Muscle of leg (tissue), 11 donors: Measurements from ENCODE around the gene KRT33A. TPM values are rescaled to one million over a fixed set of nuclear protein-coding genes. Genes with fewer than 3 reads are reported as not detected.

Experiments used
- DNase-seq: peaks from one replicate; pipeline ENCODE4 v3.0.0; 2013
- H3K27ac ChIP-seq: one replicate; pipeline ENCODE4 v1.5.1; 2013; ENCODE audit warnings: mild to moderate bottlenecking, low read length, control low read depth
- H3K27me3 ChIP-seq: one replicate; pipeline ENCODE4 v1.6.1; 2013; ENCODE audit warnings: low read length; ENCODE audit not compliant: control insufficient read depth, insufficient read depth
- H3K36me3 ChIP-seq: one replicate; pipeline ENCODE4 v1.6.1; 2013; ENCODE audit warnings: low read length; ENCODE audit not compliant: control insufficient read depth, insufficient read depth
- H3K4me1 ChIP-seq: one replicate; pipeline ENCODE4 v1.6.1; 2013; ENCODE audit warnings: low read length; ENCODE audit not compliant: control insufficient read depth, insufficient read depth
- H3K4me3 ChIP-seq: one replicate; pipeline ENCODE4 v1.5.1; 2013; ENCODE audit warnings: low read length, control low read depth
- H3K9me3 ChIP-seq: replicated peaks from 2 replicates; pipeline ENCODE4 v1.6.1; 2013; ENCODE audit warnings: low read depth, low read length; ENCODE audit not compliant: control insufficient read depth
- WGBS: methylation state at CpG from one replicate; pipeline ENCODE4 v1.1.5; 2013; ENCODE audit warnings: missing lambda C conversion rate; ENCODE audit not compliant: insufficient coverage; 5-methylcytosine and 5-hydroxymethylcytosine counted together
- polyA plus RNA-seq, 8 donors: library from polyadenylated mRNA; unstranded; fragments of 120-200 nt; gene quantifications; one replicate each; pipeline versions ENCODE4 v1.2.1 to v1.2.3, GENCODE V29; 2013; ENCODE audit warnings: inconsistent platforms in 1 of 8, low replicate concordance in 1 of 8; ENCODE audit not compliant: insufficient read length in 8 of 8, insufficient read depth in 1 of 8
- total RNA-seq: library from RNA; stranded (reverse); fragments of 120-200 nt; gene quantifications from one replicate; pipeline ENCODE4 v1.2.4, GENCODE V29; 2013

Gene KRT33A
- total and polyA plus RNA-seq, 9 donors, result not detected

- Histone ChIP-seq H3K4me3 (no peak overlapping the region), H3K4me1 (no peaks in the 10 kb centered on the region), H3K27me3 (no peaks in the 10 kb centered on the region), H3K36me3 (no peaks in the 10 kb centered on the region), H3K9me3 (peaks cover 2% of the 10 kb centered on the region), H3K27ac (no peak overlapping the region)
- DNase-seq, result no peak
- WGBS, result 76% methylated on average over 9 of the region's 11 CpGs
These were observed 27.4 kb downstream of the KRT33A start for GRCh38 chr17:41322903-41323895.

DNA sequence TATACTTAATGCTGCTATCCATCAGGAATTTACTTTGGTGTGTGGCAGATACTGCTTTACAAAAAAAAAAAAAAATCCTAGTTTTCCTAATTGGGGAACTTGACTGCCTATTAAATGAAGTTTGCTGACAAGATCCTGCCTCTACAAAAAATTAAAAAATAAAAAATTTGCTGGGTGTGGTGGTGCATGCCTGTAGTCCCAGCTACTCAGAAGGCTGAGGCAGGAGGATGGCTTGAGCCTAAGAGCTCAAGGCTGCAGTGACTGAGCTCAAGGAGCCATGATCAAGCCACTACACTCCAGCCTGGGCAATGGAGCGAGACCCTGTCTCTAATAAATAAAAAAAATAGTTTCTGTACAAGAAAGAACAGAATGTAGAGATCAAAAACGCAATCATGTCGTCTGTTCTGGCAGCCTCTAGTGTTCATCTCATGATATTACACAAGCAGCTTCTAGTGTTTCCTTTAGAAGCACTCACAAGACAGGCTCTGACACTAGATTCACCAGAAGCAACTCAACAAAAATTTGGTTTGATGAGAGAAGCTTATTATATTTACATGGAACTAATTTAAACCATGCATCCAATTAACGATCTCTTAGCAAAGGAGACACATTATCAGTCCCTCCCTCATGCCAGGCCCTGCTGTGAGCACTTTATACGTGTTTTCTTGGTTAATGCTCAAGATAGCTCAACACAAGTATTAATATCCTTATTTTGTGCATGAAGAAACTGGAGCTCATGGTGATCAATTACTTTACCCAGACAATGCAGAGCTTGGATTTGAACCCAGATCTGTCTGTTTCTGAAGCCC, 28.3 kb downstream of the KRT33A start:
- Histone ChIP-seq H3K36me3 (no peaks in the 10 kb centered on the region), H3K27me3 (no peaks in the 10 kb centered on the region), H3K4me3 (no peak overlapping the region), H3K27ac (no peak overlapping the region), H3K4me1 (no peaks in the 10 kb centered on the region), H3K9me3 (peaks cover 2% of the 10 kb centered on the region)
- no CpG with 5 or more reads among the region's 5 CpGs for WGBS
- DNase-seq, result peak; percentile 51

- H3K36me3 ChIP-seq, result no peaks in the 10 kb centered on the region
- peaks cover 13% of the 10 kb centered on the region for H3K27me3 ChIP-seq
- no peak overlapping the region for H3K4me3 ChIP-seq
- WGBS, result no CpG with 5 or more reads among the region's 2 CpGs
- DNase-seq, result no peak
- H3K4me1 ChIP-seq, result no peaks in the 10 kb centered on the region
- peaks cover 2% of the 10 kb centered on the region for H3K9me3 ChIP-seq
- H3K27ac ChIP-seq, result no peak overlapping the region
These were observed 32.4 kb downstream of the KRT33A start for GRCh38 chr17:41318231-41318630.

DNA sequence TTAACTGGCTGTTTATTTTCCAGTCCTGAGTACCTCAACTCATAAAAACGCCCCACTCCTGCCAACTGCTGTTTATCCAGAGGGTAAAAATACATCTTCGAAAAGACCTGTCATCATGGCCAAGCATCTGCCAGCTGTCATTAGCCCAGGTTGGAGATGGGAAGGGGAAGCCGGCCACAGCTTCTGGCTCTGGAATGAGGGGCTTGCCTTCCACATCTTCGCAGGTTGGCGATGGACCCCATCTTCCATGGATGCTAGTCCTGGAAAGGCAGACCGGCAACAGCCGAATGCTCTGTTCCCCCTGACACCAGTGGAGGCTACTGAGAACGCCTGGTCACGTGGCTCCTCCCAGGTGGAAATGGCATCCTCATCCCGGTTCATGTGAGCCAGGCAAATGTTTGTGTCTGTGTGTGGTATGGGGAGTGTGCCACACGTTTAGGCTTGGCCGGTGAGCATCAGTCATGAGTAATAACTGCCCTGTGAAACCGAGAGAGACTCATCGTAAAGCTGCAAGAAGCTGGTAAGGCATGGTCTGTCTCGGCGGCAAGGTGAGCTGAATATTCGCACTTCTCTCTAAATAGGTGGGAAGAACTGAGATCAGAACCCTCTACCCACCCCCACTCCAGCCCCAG, 34.7 kb downstream of the KRT33A start:
- H3K36me3 ChIP-seq, result no peaks in the 10 kb centered on the region
- no peak for DNase-seq
- H3K4me1 ChIP-seq, result no peaks in the 10 kb centered on the region
- H3K4me3 ChIP-seq, result no peak overlapping the region
- peaks cover 2% of the 10 kb centered on the region for H3K9me3 ChIP-seq
- WGBS, result 85% methylated on average over 10 of the region's 17 CpGs
- peaks cover 13% of the 10 kb centered on the region for H3K27me3 ChIP-seq
- no peak overlapping the region for H3K27ac ChIP-seq

DNA sequence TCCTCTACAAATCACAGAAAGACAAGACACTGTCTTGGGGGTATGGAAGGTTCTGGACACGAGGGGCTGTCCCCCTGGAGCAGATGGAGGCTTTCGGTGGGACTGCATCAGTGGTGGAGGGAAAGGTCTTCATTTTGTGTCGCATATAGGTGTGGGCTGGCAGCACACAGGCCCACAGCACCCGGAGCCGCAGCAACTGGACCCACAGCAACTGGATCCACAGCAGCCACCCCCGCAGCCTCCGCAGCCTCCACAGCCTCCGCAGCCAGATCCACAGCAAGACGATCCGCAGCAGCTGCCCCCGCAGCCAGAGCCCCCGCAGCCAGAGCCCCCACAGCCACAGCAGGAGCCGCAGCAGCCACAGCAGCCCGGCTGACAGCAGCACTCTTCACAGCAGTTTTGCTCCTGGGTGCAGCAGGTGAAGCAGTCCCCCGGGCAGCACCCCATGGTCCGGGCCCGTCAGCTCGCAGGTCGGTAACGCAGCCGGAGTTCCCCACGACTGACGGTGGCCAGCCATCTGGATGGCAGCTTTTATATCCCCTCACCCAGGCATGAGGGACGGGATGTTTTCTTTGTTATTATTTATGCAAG, 35.3 kb downstream of the KRT33A start, which contains the start of gene KRTAP17-1:
TSS of gene KRTAP17-1 (minus strand) at position 507 of the 591 bp plus-strand sequence. CDS start at position 447, 60 bp downstream.
- Histone ChIP-seq H3K36me3 (no peaks in the 10 kb centered on the region), H3K27me3 (peaks cover 13% of the 10 kb centered on the region), H3K9me3 (peaks cover 2% of the 10 kb centered on the region), H3K27ac (no peak within 1 kb of the TSS), H3K4me3 (no peak within 1 kb of the TSS), H3K4me1 (no peaks in the 10 kb centered on the region)
- DNase-seq, result no peak
- WGBS, result 85% methylated on average over 12 of the region's 24 CpGs

- Histone ChIP-seq H3K36me3 (no peaks in the 10 kb centered on the region), H3K27me3 (peaks cover 11% of the 10 kb centered on the region), H3K9me3 (no peaks in the 10 kb centered on the region), H3K4me3 (no peak overlapping the region), H3K27ac (no peak overlapping the region), H3K4me1 (peaks cover 21% of the 10 kb centered on the region)
- DNase-seq, result no peak
- 38% methylated on average over 1 of the region's 1 CpG for WGBS
These were observed 39.5 kb downstream of the KRT33A start for GRCh38 chr17:41311111-41311510.

GRCh38 chr17:41308918-41309359, 41.7 kb downstream of the KRT33A start, which contains the start of gene KRTAP16-1:
Gene KRTAP16-1, minus strand, starts transcription at chr17:41309309. Its CDS starts 56 bp downstream, at chr17:41309253.
- Histone ChIP-seq H3K4me3 (no peak within 1 kb of the TSS), H3K27ac (peak within 1 kb of the TSS; percentile 49), H3K4me1 (peaks cover 21% of the 10 kb centered on the region), H3K9me3 (no peaks in the 10 kb centered on the region), H3K36me3 (no peaks in the 10 kb centered on the region), H3K27me3 (peaks cover under 1% of the 10 kb centered on the region)
- 58% methylated on average over 6 of the region's 7 CpGs for WGBS
- DNase-seq, result no peak

GRCh38 chr17:41308251-41308917, 42.2 kb downstream of the KRT33A start:
- peaks cover 21% of the 10 kb centered on the region for H3K4me1 ChIP-seq
- DNase-seq, result peak; percentile 83
- 58% methylated on average over 10 of the region's 10 CpGs for WGBS
- peaks cover 2% of the 10 kb centered on the region for H3K27me3 ChIP-seq
- H3K9me3 ChIP-seq, result no peaks in the 10 kb centered on the region
- peak overlapping the region; percentile 49 for H3K27ac ChIP-seq
- no peak overlapping the region for H3K4me3 ChIP-seq
- H3K36me3 ChIP-seq, result no peaks in the 10 kb centered on the region

GRCh38 chr17:41307647-41308046, 43.0 kb downstream of the KRT33A start:
- H3K27ac ChIP-seq, result peak overlapping the region; percentile 49
- no peaks in the 10 kb centered on the region for H3K9me3 ChIP-seq
- H3K36me3 ChIP-seq, result no peaks in the 10 kb centered on the region
- 74% methylated on average over 9 of the region's 9 CpGs for WGBS
- H3K27me3 ChIP-seq, result peaks cover 2% of the 10 kb centered on the region
- peaks cover 21% of the 10 kb centered on the region for H3K4me1 ChIP-seq
- no peak overlapping the region for H3K4me3 ChIP-seq
- no peak for DNase-seq
